NOMO-1 (cell line): ENCODE measurements around the gene PSAP.

ENCODE experiments used
- DNase-seq, 2 experiments: peaks; one replicate each; lab custom pipeline; 2025; ENCODE audit not compliant: unreplicated experiment in 2 of 2; lab: John Stamatoyannopoulos, UW

Gene PSAP

GRCh38 chr10:71830726-71831125 lies 20.3 kb downstream of the PSAP start:
- no peak for DNase-seq

- DNase-seq = no peak
Observed at GRCh38 chr10:71829896-71830295, 21.2 kb downstream of the PSAP start.

GRCh38 chr10:71829171-71829570 lies 21.9 kb downstream of the PSAP start:
- DNase-seq = peak; percentile 75 to 82

GRCh38 chr10:71828702-71829101 lies 22.3 kb downstream of the PSAP start:
- DNase-seq = no peak

GRCh38 chr10:71827852-71828251 lies 23.2 kb downstream of the PSAP start:
- no peak for DNase-seq

GRCh38 chr10:71825217-71825616 lies 25.8 kb downstream of the PSAP start:
- DNase-seq = no peak

GRCh38 chr10:71824333-71824732 lies 26.7 kb downstream of the PSAP start:
- no peak for DNase-seq

GRCh38 chr10:71823356-71823755 lies 27.7 kb downstream of the PSAP start:
- no peak for DNase-seq

- peak in 1 of 2 experiments; percentile 42 for DNase-seq
Observed at GRCh38 chr10:71821909-71822763, 28.9 kb downstream of the PSAP start.

- DNase-seq = no peak
Observed at GRCh38 chr10:71820966-71821365, 30.1 kb downstream of the PSAP start.

- DNase-seq = no peak
Observed at GRCh38 chr10:71819985-71820384, 31.1 kb downstream of the PSAP start.

- DNase-seq = no peak
Observed at GRCh38 chr10:71819441-71819861, 31.6 kb downstream of the PSAP start.

- no peak for DNase-seq
Observed at GRCh38 chr10:71818674-71819260, 32.3 kb downstream of the PSAP start.

- peak; percentile 34 to 36 for DNase-seq
Observed at GRCh38 chr10:71817831-71818655, 33.0 kb downstream of the PSAP start.

GRCh38 chr10:71816936-71817618 lies 34.0 kb downstream of the PSAP start:
- DNase-seq = no peak

GRCh38 chr10:71816421-71816851 lies 34.6 kb downstream of the PSAP start:
- DNase-seq = no peak

GRCh38 chr10:71815515-71816130 lies 35.4 kb downstream of the PSAP start:
- DNase-seq = no peak

- DNase-seq = no peak
Observed at GRCh38 chr10:71814922-71815411, 36.1 kb downstream of the PSAP start.

- no peak for DNase-seq
Observed at GRCh38 chr10:71812913-71813590, 38.0 kb downstream of the PSAP start.
